Thyroid gland (tissue), 4 donors: ENCODE measurements around the gene SMIM35. TPM values are rescaled to one million over a fixed set of nuclear protein-coding genes. Genes with fewer than 3 reads are reported as not detected.

ENCODE experiments used
- DNase-seq, 2 donors: peaks; one replicate each; pipeline ENCODE4 v3.0.0-alpha.2; 2019
- H3K27ac ChIP-seq, 3 donors: fragments of 200-600 bp; sonication (generic); 1 replicate in 2 of 3; 2 replicates in 1 of 3; pipeline ENCODE4 v1.5.1; 2016 to 2019; ENCODE audit warnings: mild to moderate bottlenecking in 1 of 3, moderate library complexity in 1 of 3
- H3K27me3 ChIP-seq: fragments of 200-600 bp; sonication (generic); one replicate; pipeline ENCODE4 v1.5.1; 2019
- H3K36me3 ChIP-seq, 2 donors: fragments of 200-600 bp; sonication (generic); one replicate each; pipeline ENCODE4 v1.5.1; 2016 to 2019
- H3K4me1 ChIP-seq, 2 donors: fragments of 200-600 bp; sonication (generic); one replicate each; pipeline ENCODE4 v1.5.1; 2017 to 2019
- H3K4me3 ChIP-seq, 3 donors: fragments of 200-600 bp; sonication (generic); replicated peaks in 1 of 3; 1 replicate in 2 of 3; 2 replicates in 1 of 3; pipeline ENCODE4 v1.5.1; 2016; ENCODE audit warnings: mild to moderate bottlenecking in 1 of 3
- H3K9me3 ChIP-seq: fragments of 200-600 bp; sonication (generic); one replicate; pipeline ENCODE4 v1.5.1; 2017
- CTCF ChIP-seq, 6 experiments: fragments of 200-600 bp in 3 of 6; fragments of 450-650 bp in 3 of 6; sonication (generic) in 3 of 6; IDR thresholded peaks; one replicate each; pipeline ENCODE4 v1.5.1; 2016 to 2019; ENCODE audit warnings: antibody characterized with exemption in 6 of 6, mild to moderate bottlenecking in 2 of 6, inconsistent platforms in 1 of 6, moderate library complexity in 1 of 6
- POLR2A ChIP-seq, 2 donors: fragments of 450-650 bp; IDR thresholded peaks; one replicate each; pipeline ENCODE4 v1.6.1; 2017; ENCODE audit warnings: antibody characterized with exemption in 2 of 2, mild to moderate bottlenecking in 2 of 2, moderate library complexity in 1 of 2
- WGBS, 2 donors: methylation state at CpG; one replicate each; pipeline ENCODE4 v1.1.5; 2017; 5-methylcytosine and 5-hydroxymethylcytosine counted together
- intact Hi-C: fragments of 100-400 bp; cut with DNase I; formaldehyde crosslinking; loops from one replicate; pipeline ENCODE4 v1.15.1; 2023
- total RNA-seq, 4 donors: library from RNA; depleted of rRNA; stranded (reverse); fragments of >200 nt; gene quantifications; one replicate each; pipeline ENCODE4 v1.2.3, GENCODE V29; 2016

The SMIM35 gene
- total RNA-seq, 4 donors from 2014 or later: not detected

GRCh38 chr11:118002541-118003423 is 84.0 kb downstream of the SMIM35 start:
- WGBS, 2 donors: 68 to 79% methylated on average over 7 of the region's 7 CpGs
- no peak for DNase-seq
- intact Hi-C loops: no loop called here
- no peaks in the 10 kb centered on the region for H3K9me3 ChIP-seq
- no peaks in the 10 kb centered on the region for H3K4me1 ChIP-seq
- no peak overlapping the region for H3K4me3 ChIP-seq
- no peak overlapping the region for H3K27ac ChIP-seq
- H3K36me3 ChIP-seq: no peaks in the 10 kb centered on the region
- TF ChIP-seq POLR2A (IDR thresholded peaks at IDR 0.05): no peak
- TF ChIP-seq CTCF (IDR thresholded peaks at IDR 0.05): no peak
- no peaks in the 10 kb centered on the region for H3K27me3 ChIP-seq

GRCh38 chr11:118002010-118002540 is 84.7 kb downstream of the SMIM35 start:
- intact Hi-C loops: no loop called here
- WGBS, 2 donors: 88 to 93% methylated on average over 6 of the region's 6 CpGs
- H3K4me1 ChIP-seq: no peaks in the 10 kb centered on the region
- no peak for DNase-seq
- H3K36me3 ChIP-seq: no peaks in the 10 kb centered on the region
- no peaks in the 10 kb centered on the region for H3K27me3 ChIP-seq
- no peak overlapping the region for H3K27ac ChIP-seq
- H3K9me3 ChIP-seq: no peaks in the 10 kb centered on the region
- no peak overlapping the region for H3K4me3 ChIP-seq
- TF ChIP-seq CTCF (IDR thresholded peaks at IDR 0.05) (no peak), POLR2A (IDR thresholded peaks at IDR 0.05) (no peak)

- DNase-seq: no peak
- H3K9me3 ChIP-seq: no peaks in the 10 kb centered on the region
- no peaks in the 10 kb centered on the region for H3K36me3 ChIP-seq
- H3K27ac ChIP-seq: no peak overlapping the region
- TF ChIP-seq POLR2A (IDR thresholded peaks at IDR 0.05) (no peak), CTCF (IDR thresholded peaks at IDR 0.05) (no peak)
- H3K27me3 ChIP-seq: no peaks in the 10 kb centered on the region
- no peak overlapping the region for H3K4me3 ChIP-seq
- no peaks in the 10 kb centered on the region for H3K4me1 ChIP-seq
- WGBS, 2 donors: 79 to 86% methylated on average over 5 of the region's 5 CpGs
- intact Hi-C loops: no loop called here
Measured at GRCh38 chr11:118001494-118001971, 85.2 kb downstream of the SMIM35 start.

- no peak for DNase-seq
- intact Hi-C loops: no loop called here
- no peaks in the 10 kb centered on the region for H3K4me1 ChIP-seq
- H3K27ac ChIP-seq: no peak overlapping the region
- H3K9me3 ChIP-seq: no peaks in the 10 kb centered on the region
- no peak overlapping the region for H3K4me3 ChIP-seq
- 89 to 100% methylated on average over 1 of the region's 1 CpG for WGBS, 2 donors
- no peak for TF ChIP-seq POLR2A (IDR thresholded peaks at IDR 0.05)
- TF ChIP-seq CTCF (IDR thresholded peaks at IDR 0.05): no peak
- no peaks in the 10 kb centered on the region for H3K27me3 ChIP-seq
- no peaks in the 10 kb centered on the region for H3K36me3 ChIP-seq
Measured at GRCh38 chr11:118000850-118001228, 85.9 kb downstream of the SMIM35 start.
